Lower leg skin (tissue), 3 donors: ENCODE results near the gene TRMT1.

ENCODE experiments used
- CTCF ChIP-seq, 3 donors: fragments of 450-650 bp; IDR thresholded peaks; one replicate each; pipeline ENCODE4 v1.5.1; 2016; ENCODE audit warnings: antibody characterized with exemption in 3 of 3, mild to moderate bottlenecking in 3 of 3, moderate library complexity in 2 of 3
- POLR2A ChIP-seq, 2 donors: fragments of 450-650 bp; IDR thresholded peaks; one replicate each; pipeline ENCODE4 v1.6.1; 2016 to 2017; ENCODE audit warnings: antibody characterized with exemption in 2 of 2, mild to moderate bottlenecking in 1 of 2, moderate library complexity in 1 of 2

DNA sequence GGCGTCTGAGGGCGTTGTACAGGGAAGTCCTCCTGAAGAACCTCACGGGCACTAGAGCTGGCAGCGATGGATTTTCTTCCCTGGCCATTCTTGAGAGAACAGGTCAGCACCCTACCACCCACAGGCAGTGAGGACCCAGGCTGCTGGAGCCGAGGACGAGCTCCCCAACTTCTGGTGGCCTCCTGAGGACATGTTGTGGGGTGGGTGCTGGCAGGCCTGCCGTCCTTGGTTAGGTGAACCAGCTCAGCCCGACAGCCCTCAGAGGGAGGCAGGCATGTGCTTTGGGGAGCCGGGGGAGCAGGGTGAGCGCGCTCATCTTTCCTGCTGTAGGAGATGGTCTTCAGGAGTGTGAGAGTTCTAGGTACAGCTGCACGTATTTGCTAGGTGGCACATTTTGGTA lies 29.2 kb downstream of the TRMT1 start:
- TF ChIP-seq CTCF (IDR thresholded peaks at IDR 0.05) (no peak), POLR2A (IDR thresholded peaks at IDR 0.05) (no peak)
